ENCODE results near the gene NR2E3.

GRCh38 chr15:71821547-71822129 is 11.3 kb downstream of the NR2E3 start:
- TF ChIP-seq POLR2A (IDR thresholded peaks at IDR 0.05; ENCODE audit: low read length), result no peak
- TF ChIP-seq GATA1 (IDR thresholded peaks at IDR 0.05; ENCODE audit: low read depth, low read length), result no peak
